Measurements from ENCODE around the gene TTC9C.

The TTC9C gene

DNA sequence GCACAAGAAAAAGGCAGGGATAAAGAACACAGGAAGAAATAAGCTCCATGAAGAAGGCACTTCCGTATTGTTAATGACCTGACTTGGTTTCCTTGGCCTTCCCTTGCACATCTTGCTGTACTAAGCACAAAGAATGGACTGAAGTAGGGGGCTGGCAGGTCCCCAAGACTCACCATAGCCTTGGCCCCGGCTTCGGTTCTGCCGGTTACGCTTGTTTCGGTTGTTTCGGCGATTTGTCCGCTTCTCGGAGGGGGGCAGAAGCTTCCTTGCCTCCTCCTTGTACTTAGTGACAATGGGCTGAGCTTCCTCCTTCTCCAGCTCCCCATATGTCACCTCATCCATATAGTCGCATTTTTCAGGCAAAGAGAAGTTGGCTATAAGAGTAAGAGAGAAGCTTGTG, 11.5 kb upstream of the TTC9C start:
- TF ChIP-seq, protein P1, sequence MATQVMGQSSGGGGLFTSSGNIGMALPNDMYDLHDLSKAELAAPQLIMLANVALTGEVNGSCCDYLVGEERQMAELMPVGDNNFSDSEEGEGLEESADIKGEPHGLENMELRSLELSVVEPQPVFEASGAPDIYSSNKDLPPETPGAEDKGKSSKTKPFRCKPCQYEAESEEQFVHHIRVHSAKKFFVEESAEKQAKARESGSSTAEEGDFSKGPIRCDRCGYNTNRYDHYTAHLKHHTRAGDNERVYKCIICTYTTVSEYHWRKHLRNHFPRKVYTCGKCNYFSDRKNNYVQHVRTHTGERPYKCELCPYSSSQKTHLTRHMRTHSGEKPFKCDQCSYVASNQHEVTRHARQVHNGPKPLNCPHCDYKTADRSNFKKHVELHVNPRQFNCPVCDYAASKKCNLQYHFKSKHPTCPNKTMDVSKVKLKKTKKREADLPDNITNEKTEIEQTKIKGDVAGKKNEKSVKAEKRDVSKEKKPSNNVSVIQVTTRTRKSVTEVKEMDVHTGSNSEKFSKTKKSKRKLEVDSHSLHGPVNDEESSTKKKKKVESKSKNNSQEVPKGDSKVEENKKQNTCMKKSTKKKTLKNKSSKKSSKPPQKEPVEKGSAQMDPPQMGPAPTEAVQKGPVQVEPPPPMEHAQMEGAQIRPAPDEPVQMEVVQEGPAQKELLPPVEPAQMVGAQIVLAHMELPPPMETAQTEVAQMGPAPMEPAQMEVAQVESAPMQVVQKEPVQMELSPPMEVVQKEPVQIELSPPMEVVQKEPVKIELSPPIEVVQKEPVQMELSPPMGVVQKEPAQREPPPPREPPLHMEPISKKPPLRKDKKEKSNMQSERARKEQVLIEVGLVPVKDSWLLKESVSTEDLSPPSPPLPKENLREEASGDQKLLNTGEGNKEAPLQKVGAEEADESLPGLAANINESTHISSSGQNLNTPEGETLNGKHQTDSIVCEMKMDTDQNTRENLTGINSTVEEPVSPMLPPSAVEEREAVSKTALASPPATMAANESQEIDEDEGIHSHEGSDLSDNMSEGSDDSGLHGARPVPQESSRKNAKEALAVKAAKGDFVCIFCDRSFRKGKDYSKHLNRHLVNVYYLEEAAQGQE (IDR thresholded peaks at IDR 0.05; ENCODE audit: insufficient read depth in 1 of 2, low read depth in 2 of 2, low read length in 2 of 2) = no peak
- TF ChIP-seq POLR2AphosphoS5 (IDR thresholded peaks at IDR 0.05; ENCODE audit: low read depth, low read length) = no peak
- TF ChIP-seq TAF1 (IDR thresholded peaks at IDR 0.05; ENCODE audit: borderline replicate concordance, insufficient read depth, low read length) = no peak
- no peak for TF ChIP-seq SIN3A (IDR thresholded peaks at IDR 0.05; ENCODE audit: borderline replicate concordance, insufficient read depth, low read length)
- no peak for TF ChIP-seq FOXP2 (optimal IDR thresholded peaks at IDR 0.05; ENCODE audit: borderline replicate concordance, extremely low read depth, extremely low read length, insufficient read depth)

DNA sequence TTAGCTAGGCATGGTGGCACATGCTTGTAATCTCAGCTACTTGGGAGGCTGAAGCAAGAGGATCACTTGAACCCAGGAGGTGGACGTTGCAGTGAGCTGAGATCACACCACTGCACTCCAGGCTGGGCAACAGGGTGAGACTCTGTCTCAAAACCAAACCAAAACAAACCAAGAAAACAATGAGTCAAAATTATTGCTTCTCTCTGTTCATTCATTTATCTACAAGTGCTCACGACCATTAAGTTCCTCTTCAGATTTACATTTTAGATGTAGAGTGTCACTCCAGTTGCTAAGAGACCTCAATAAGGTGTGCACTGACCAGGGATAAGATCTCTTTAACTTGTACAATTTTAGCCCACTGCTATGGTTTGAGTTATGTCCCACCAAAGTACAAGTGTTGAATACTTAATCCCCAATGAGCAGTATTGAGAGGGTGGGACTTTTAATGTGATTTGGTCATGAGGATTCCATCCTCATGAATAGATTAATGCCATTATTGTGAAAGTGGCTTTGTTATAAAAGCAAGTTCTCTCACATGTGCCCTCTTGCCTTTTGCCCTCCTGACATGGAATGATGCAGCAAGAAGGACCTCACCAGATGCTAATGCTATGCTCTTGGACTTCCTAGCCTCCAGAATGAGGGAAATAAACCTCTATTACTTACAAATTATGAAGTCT, 8.8 kb upstream of the TTC9C start:
- no peak for TF ChIP-seq FOXP2 (optimal IDR thresholded peaks at IDR 0.05; ENCODE audit: borderline replicate concordance, extremely low read depth, extremely low read length, insufficient read depth)
- no peak for TF ChIP-seq TAF1 (IDR thresholded peaks at IDR 0.05; ENCODE audit: borderline replicate concordance, insufficient read depth, low read length)
- TF ChIP-seq, protein P1 (IDR thresholded peaks at IDR 0.05; ENCODE audit: insufficient read depth in 1 of 2, low read depth in 2 of 2, low read length in 2 of 2) = no peak
- TF ChIP-seq SIN3A (IDR thresholded peaks at IDR 0.05; ENCODE audit: borderline replicate concordance, insufficient read depth, low read length) = no peak
- no peak for TF ChIP-seq POLR2AphosphoS5 (IDR thresholded peaks at IDR 0.05; ENCODE audit: low read depth, low read length)

DNA sequence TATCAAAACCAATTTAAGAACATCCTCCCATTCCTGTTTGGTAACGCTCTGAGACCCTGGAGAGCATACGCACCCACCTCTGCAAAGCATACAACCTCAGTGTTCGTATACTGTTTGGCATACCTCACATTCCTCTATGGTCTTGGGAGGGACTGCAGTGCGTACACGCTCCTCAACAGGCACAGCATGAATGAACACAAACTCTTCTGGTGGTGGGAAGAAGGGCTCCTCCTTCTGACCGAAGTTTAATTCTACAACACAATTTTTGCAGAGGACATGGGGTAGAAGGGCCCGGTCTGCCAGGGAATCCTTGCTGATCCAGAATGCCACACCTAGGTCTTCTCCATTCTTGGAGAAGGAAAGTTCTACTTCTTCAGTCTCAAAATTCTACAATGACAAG, 6.3 kb upstream of the TTC9C start:
- TF ChIP-seq TAF1 (IDR thresholded peaks at IDR 0.05; ENCODE audit: borderline replicate concordance, insufficient read depth, low read length) (no peak), POLR2AphosphoS5 (IDR thresholded peaks at IDR 0.05; ENCODE audit: low read depth, low read length) (no peak; the same call in 1 of the 2 replicates), FOXP2 (optimal IDR thresholded peaks at IDR 0.05; ENCODE audit: borderline replicate concordance, extremely low read depth, extremely low read length, insufficient read depth) (no peak), SIN3A (IDR thresholded peaks at IDR 0.05; ENCODE audit: borderline replicate concordance, insufficient read depth, low read length) (no peak)
- TF ChIP-seq, protein P1 (IDR thresholded peaks at IDR 0.05; ENCODE audit: insufficient read depth in 1 of 2, low read depth in 2 of 2, low read length in 2 of 2) = no peak

DNA sequence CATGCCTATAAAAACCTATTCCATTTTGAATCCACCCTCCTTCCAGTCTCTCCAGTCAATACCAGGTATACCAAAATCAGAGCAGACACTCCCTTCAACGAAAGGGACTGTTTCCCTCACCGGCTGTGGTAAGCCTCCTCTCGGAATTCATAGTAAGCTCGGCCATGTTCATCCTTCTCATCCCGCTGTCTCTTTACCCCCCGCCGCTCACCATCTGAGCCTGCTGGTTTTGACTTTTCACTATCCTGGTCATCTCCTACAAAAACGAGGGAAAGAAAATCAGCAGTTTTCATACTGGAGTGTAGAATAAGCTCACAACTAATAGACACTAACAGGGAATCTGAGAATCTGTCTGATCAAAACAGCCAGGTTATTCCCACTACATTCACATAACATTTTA, 4.1 kb upstream of the TTC9C start:
- no peak for TF ChIP-seq FOXP2 (optimal IDR thresholded peaks at IDR 0.05; ENCODE audit: borderline replicate concordance, extremely low read depth, extremely low read length, insufficient read depth)
- TF ChIP-seq TAF1 (IDR thresholded peaks at IDR 0.05; ENCODE audit: borderline replicate concordance, insufficient read depth, low read length) = no peak
- no peak for TF ChIP-seq POLR2AphosphoS5 (IDR thresholded peaks at IDR 0.05; ENCODE audit: low read depth, low read length)
- TF ChIP-seq, protein P1 (IDR thresholded peaks at IDR 0.05; ENCODE audit: insufficient read depth in 1 of 2, low read depth in 2 of 2, low read length in 2 of 2) = no peak
- TF ChIP-seq SIN3A (IDR thresholded peaks at IDR 0.05; ENCODE audit: borderline replicate concordance, insufficient read depth, low read length) = no peak
